Bronchial epithelial cell (primary cell): ENCODE measurements around the gene PLCG2. TPM values are rescaled to one million over a fixed set of nuclear protein-coding genes. Genes with fewer than 3 reads are reported as not detected.

Experiments used
- DNase-seq: peaks from one replicate; pipeline ENCODE4 v3.0.0-alpha.2; 2010; ENCODE audit warnings: low read depth
- FAIRE-seq: peaks from 2 replicates; lab custom pipeline; 2011; peaks lifted over from hg19 to GRCh38; lab: Jason Lieb, UNC
- H3K27me3 ChIP-seq: 2 replicates; pipeline ENCODE4 v1.5.1; 2011; ENCODE audit warnings: low read length; ENCODE audit not compliant: control insufficient read depth, insufficient read depth
- H3K36me3 ChIP-seq: 2 replicates; pipeline ENCODE4 v1.5.1; 2011; ENCODE audit warnings: low read length; ENCODE audit not compliant: control insufficient read depth, insufficient read depth
- H3K4me3 ChIP-seq: 2 replicates; pipeline ENCODE4 v1.5.1; 2011; ENCODE audit warnings: mild to moderate bottlenecking, low read depth, low read length, control low read depth
- CTCF ChIP-seq: IDR thresholded peaks from 2 replicates; pipeline ENCODE4 v1.5.1; 2011; ENCODE audit warnings: mild to moderate bottlenecking, moderate library complexity, low read length, control low read depth, inconsistent platforms; ENCODE audit not compliant: insufficient read depth, severe bottlenecking
- total RNA-seq: library from RNA; depleted of rRNA; stranded (reverse); fragments of >200 nt; gene quantifications from 2 replicates; pipeline ENCODE4 v1.2.1, GENCODE V29; 2014

PLCG2 gene
- total RNA-seq, 1 donor from 2014 or later, result 1.8 TPM

GRCh38 chr16:81733295-81733694 lies 45.8 kb upstream of the PLCG2 start:
- no peak for FAIRE-seq

GRCh38 chr16:81734632-81735434 lies 44.3 kb upstream of the PLCG2 start:
- FAIRE-seq (no peak), DNase-seq (peak; percentile 68)
- no peak overlapping the region for H3K4me3 ChIP-seq
- no peaks in the 10 kb centered on the region for H3K36me3 ChIP-seq
- no peak for TF ChIP-seq CTCF
- no peaks in the 10 kb centered on the region for H3K27me3 ChIP-seq

More at GRCh38 chr16:81733295-81733694, 45.8 kb upstream of the PLCG2 start:
- Histone ChIP-seq H3K4me3 (no peak overlapping the region), H3K27me3 (no peaks in the 10 kb centered on the region), H3K36me3 (no peaks in the 10 kb centered on the region)
- no peak for TF ChIP-seq CTCF
- DNase-seq, result no peak

GRCh38 chr16:81737885-81738536 lies 41.1 kb upstream of the PLCG2 start:
- Histone ChIP-seq H3K36me3 (no peaks in the 10 kb centered on the region), H3K27me3 (no peaks in the 10 kb centered on the region), H3K4me3 (no peak overlapping the region)
- DNase-seq, result peak; percentile 92
- FAIRE-seq, result no peak
- peak; percentile 86 for TF ChIP-seq CTCF

GRCh38 chr16:81738783-81739496 lies 40.2 kb upstream of the PLCG2 start:
- no peak overlapping the region for H3K4me3 ChIP-seq
- no peak for FAIRE-seq
- no peaks in the 10 kb centered on the region for H3K27me3 ChIP-seq
- no peak for TF ChIP-seq CTCF
- no peak for DNase-seq
- H3K36me3 ChIP-seq, result no peaks in the 10 kb centered on the region

GRCh38 chr16:81739503-81739902 lies 39.6 kb upstream of the PLCG2 start:
- no peak for TF ChIP-seq CTCF
- H3K36me3 ChIP-seq, result no peaks in the 10 kb centered on the region
- no peak overlapping the region for H3K4me3 ChIP-seq
- no peak for DNase-seq
- H3K27me3 ChIP-seq, result no peaks in the 10 kb centered on the region
- no peak for FAIRE-seq
